ENCODE results near the gene TSPEAR.

DNA sequence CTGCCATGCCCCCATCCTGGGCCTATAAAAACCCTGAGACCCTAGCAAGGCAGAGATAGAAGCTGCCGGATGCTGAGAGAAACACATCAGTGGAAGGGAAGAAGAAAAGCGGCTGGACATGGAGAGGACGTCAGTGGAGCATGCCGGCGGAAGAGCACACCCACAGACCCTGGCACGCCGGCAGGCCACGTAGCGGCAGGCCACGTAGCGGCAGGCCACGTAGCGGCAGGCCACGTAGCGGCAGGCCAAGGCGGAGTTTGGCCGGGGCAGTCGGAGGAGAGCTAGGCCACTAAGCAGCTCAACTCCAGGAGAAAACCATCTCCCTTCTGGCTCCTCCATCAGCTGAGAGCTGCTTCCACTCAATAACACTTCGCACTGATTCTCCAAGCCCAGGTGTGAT, 221.0 kb downstream of the TSPEAR start:
- TF ChIP-seq CTCF (IDR thresholded peaks at IDR 0.05; ENCODE audit: low read depth, low read length, poor library complexity, severe bottlenecking) (no peak), EZH2phosphoT487 (IDR thresholded peaks at IDR 0.05; ENCODE audit: borderline replicate concordance, low read length) (no peak)

All from DOHH2 (cell line).